Ovary (tissue), 3 donors: ENCODE measurements around the gene SCLT1.
"Not testable (repeated sequence)": the region's sequence is repeated elsewhere in the genome, so short reads cannot be mapped to it uniquely, and the experiment has no call there.

Source experiments
- CTCF ChIP-seq, 3 donors: fragments of 450-650 bp in 2 of 3; fragments of 200-600 bp in 1 of 3; IDR thresholded peaks; one replicate each; pipeline versions ENCODE4 v1.5.1 to v1.8.0; 2016 to 2022; ENCODE audit warnings: antibody characterized with exemption in 3 of 3, mild to moderate bottlenecking in 1 of 3
- EP300 ChIP-seq: sonication (generic); formaldehyde crosslinking; IDR thresholded peaks from one replicate; pipeline ENCODE4 v1.6.1; 2017; ENCODE audit warnings: antibody characterized with exemption
- POLR2A ChIP-seq: fragments of 450-650 bp; IDR thresholded peaks from one replicate; pipeline ENCODE4 v1.6.1; 2017; ENCODE audit warnings: antibody characterized with exemption, mild to moderate bottlenecking, moderate library complexity
- donor health status: DM: no; HTN: no; CAD: no.

- not testable (repeated sequence) for TF ChIP-seq CTCF (IDR thresholded peaks at IDR 0.05); EP300; POLR2A
Observed at GRCh38 chr4:129126614-129127013, 33.3 kb upstream of the SCLT1 start.
